ENCODE results near the gene VTCN1. TPM values are rescaled to one million over a fixed set of nuclear protein-coding genes. Genes with fewer than 3 reads are reported as not detected.

VTCN1 gene
- total and polyA plus RNA-seq, 2 of the 8 experiments (the other 6 are each of a cell fraction or from before 2014, with no cell fraction given), result 0.32 TPM; not detected in 1

GRCh38 chr1:117110774-117111173, 100.0 kb downstream of the VTCN1 start (continued):
- TF ChIP-seq CTCF (IDR thresholded peaks at IDR 0.05; ENCODE audit: control extremely low read depth in 1 of 3, insufficient read depth in 1 of 3, low read depth in 1 of 3, low read length in 3 of 3) (no peak), SUZ12 (IDR thresholded peaks at IDR 0.05; ENCODE audit: low read length) (no peak), NANOG (IDR thresholded peaks at IDR 0.05; ENCODE audit: insufficient read depth, low read depth, low read length, poor library complexity, severe bottlenecking) (no peak), CHD7 (IDR thresholded peaks at IDR 0.05; ENCODE audit: insufficient replicate concordance, low read length) (no peak), CBX8 (IDR thresholded peaks at IDR 0.05; ENCODE audit: borderline replicate concordance, low read depth, low read length) (no peak), SIX5 (IDR thresholded peaks at IDR 0.05; ENCODE audit: low read depth, low read length) (no peak)

Measured in H1 (cell line).